ENCODE measurements around the gene KCTD20. TPM values are rescaled to one million over a fixed set of nuclear protein-coding genes. Genes with fewer than 3 reads are reported as not detected.

Gene KCTD20
- total RNA-seq, 2 experiments from 2014 or later = 73.6 to 84.6 TPM

- ChIA-PET CTCF (ENCODE audit: unreplicated experiment) (no interaction called here), POLR2A (interaction anchor here (0.6 to 0.8 kb wide), 2 partner anchors 25 to 67 kb away, joined by 3 read pairs; no protein-coding TSS in a partner anchor)
- H3K4me1 ChIP-seq (ENCODE audit: insufficient read depth, low read length, poor library complexity, severe bottlenecking) = no peaks in the 10 kb centered on the region
- no peak for DNase-seq (ENCODE audit: low spot score)
- no peak overlapping the region for H2AFZ ChIP-seq (ENCODE audit: low read length)
- no peak for TF ChIP-seq EZH2phosphoT487 (IDR thresholded peaks at IDR 0.05; ENCODE audit: borderline replicate concordance, low read depth, low read length)
- TF ChIP-seq, protein P1, sequence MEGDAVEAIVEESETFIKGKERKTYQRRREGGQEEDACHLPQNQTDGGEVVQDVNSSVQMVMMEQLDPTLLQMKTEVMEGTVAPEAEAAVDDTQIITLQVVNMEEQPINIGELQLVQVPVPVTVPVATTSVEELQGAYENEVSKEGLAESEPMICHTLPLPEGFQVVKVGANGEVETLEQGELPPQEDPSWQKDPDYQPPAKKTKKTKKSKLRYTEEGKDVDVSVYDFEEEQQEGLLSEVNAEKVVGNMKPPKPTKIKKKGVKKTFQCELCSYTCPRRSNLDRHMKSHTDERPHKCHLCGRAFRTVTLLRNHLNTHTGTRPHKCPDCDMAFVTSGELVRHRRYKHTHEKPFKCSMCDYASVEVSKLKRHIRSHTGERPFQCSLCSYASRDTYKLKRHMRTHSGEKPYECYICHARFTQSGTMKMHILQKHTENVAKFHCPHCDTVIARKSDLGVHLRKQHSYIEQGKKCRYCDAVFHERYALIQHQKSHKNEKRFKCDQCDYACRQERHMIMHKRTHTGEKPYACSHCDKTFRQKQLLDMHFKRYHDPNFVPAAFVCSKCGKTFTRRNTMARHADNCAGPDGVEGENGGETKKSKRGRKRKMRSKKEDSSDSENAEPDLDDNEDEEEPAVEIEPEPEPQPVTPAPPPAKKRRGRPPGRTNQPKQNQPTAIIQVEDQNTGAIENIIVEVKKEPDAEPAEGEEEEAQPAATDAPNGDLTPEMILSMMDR (conservative IDR thresholded peaks at IDR 0.05; ENCODE audit: low read length) = no peak
- H3K27ac ChIP-seq (ENCODE audit: low read depth, low read length, poor library complexity, severe bottlenecking) = no peak overlapping the region
- intact Hi-C loops (cut with micrococcal nuclease; ENCODE audit: unreplicated experiment) = no loop called here
- H3K36me3 ChIP-seq (ENCODE audit: insufficient read depth, low read length) = peaks cover 99% of the 10 kb centered on the region
- no peaks in the 10 kb centered on the region for H4K20me1 ChIP-seq (ENCODE audit: insufficient read depth, low read length)
- H3K9me2 ChIP-seq (ENCODE audit: insufficient read depth, low read length) = no peaks in the 10 kb centered on the region
- H3K79me2 ChIP-seq (ENCODE audit: insufficient read depth, low read depth, low read length) = no peaks in the 10 kb centered on the region
- no peak overlapping the region for H3K4me2 ChIP-seq (ENCODE audit: low read length)
- peaks cover 4% of the 10 kb centered on the region; the same call in 1 of the 2 replicates for H3K9me3 ChIP-seq (ENCODE audit: low read length)
- BruUV-seq (replicated peaks) = no TSS peak
- no peak overlapping the region for H3K4me3 ChIP-seq (ENCODE audit: low read depth, low read length, poor library complexity, severe bottlenecking)
Observed at GRCh38 chr6:36514554-36515456, 72.0 kb downstream of the KCTD20 start.

DNA sequence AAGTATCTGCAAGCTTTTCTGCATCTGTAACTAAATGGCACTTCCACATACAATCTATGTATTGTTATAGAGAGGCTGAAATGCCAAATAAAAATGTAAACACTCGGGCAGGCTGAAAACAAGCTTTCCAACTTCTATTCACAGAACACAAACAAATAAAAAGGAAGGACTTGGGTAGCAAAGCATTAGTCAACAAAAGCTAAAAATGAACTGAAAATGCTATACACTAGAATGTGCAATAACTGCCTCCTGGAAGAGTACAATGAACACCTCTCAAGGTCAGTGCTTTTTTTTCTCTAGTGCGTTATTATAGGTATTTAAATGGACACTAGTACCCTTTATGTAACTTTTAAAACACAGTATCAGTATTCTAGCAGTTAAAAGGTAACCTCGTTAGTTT, 73.0 kb downstream of the KCTD20 start:
- no TSS peak for BruUV-seq (replicated peaks)
- ChIA-PET CTCF (ENCODE audit: unreplicated experiment) (no interaction called here), POLR2A (interaction anchor here (0.8 to 1.5 kb wide), 3 partner anchors 15 to 61 kb away, joined by 3 read pairs; no protein-coding TSS in a partner anchor)
- H2AFZ ChIP-seq (ENCODE audit: low read length) = no peak overlapping the region
- no peak overlapping the region for H3K27ac ChIP-seq (ENCODE audit: low read depth, low read length, poor library complexity, severe bottlenecking)
- no peaks in the 10 kb centered on the region for H3K9me2 ChIP-seq (ENCODE audit: insufficient read depth, low read length)
- H3K9me3 ChIP-seq (ENCODE audit: low read length) = no peaks in the 10 kb centered on the region
- no peak for TF ChIP-seq EZH2phosphoT487 (IDR thresholded peaks at IDR 0.05; ENCODE audit: borderline replicate concordance, low read depth, low read length)
- TF ChIP-seq, protein P1 (conservative IDR thresholded peaks at IDR 0.05; ENCODE audit: low read length) = no peak
- H3K4me3 ChIP-seq (ENCODE audit: low read depth, low read length, poor library complexity, severe bottlenecking) = no peak overlapping the region
- no peaks in the 10 kb centered on the region for H3K79me2 ChIP-seq (ENCODE audit: insufficient read depth, low read depth, low read length)
- no peaks in the 10 kb centered on the region for H4K20me1 ChIP-seq (ENCODE audit: insufficient read depth, low read length)
- H3K36me3 ChIP-seq (ENCODE audit: insufficient read depth, low read length) = peaks cover 99% of the 10 kb centered on the region
- no peaks in the 10 kb centered on the region for H3K4me1 ChIP-seq (ENCODE audit: insufficient read depth, low read length, poor library complexity, severe bottlenecking)
- no peak for DNase-seq (ENCODE audit: low spot score)
- intact Hi-C loops (cut with micrococcal nuclease; ENCODE audit: unreplicated experiment) = no loop called here
- H3K4me2 ChIP-seq (ENCODE audit: low read length) = no peak overlapping the region

- Histone ChIP-seq H3K36me3 (ENCODE audit: insufficient read depth, low read length) (peaks cover 99% of the 10 kb centered on the region), H4K20me1 (ENCODE audit: insufficient read depth, low read length) (no peaks in the 10 kb centered on the region), H3K4me2 (ENCODE audit: low read length) (no peak overlapping the region), H3K79me2 (ENCODE audit: insufficient read depth, low read depth, low read length) (no peaks in the 10 kb centered on the region), H3K27ac (ENCODE audit: low read depth, low read length, poor library complexity, severe bottlenecking) (no peak overlapping the region), H3K9me2 (ENCODE audit: insufficient read depth, low read length) (no peaks in the 10 kb centered on the region), H3K4me3 (ENCODE audit: low read depth, low read length, poor library complexity, severe bottlenecking) (no peak overlapping the region), H3K4me1 (ENCODE audit: insufficient read depth, low read length, poor library complexity, severe bottlenecking) (no peaks in the 10 kb centered on the region), H2AFZ (ENCODE audit: low read length) (no peak overlapping the region), H3K9me3 (ENCODE audit: low read length) (no peaks in the 10 kb centered on the region)
- DNase-seq (ENCODE audit: low spot score) = no peak
- POLR2A ChIA-PET = interaction anchor here (0.5 to 1.5 kb wide), 3 partner anchors 8 to 172 kb away, joined by 3 to 4 read pairs (median 3); no protein-coding TSS in a partner anchor
- intact Hi-C loops (cut with micrococcal nuclease; ENCODE audit: unreplicated experiment) = no loop called here
- TF ChIP-seq, protein P1 (conservative IDR thresholded peaks at IDR 0.05; ENCODE audit: low read length) = no peak
- TF ChIP-seq EZH2phosphoT487 (IDR thresholded peaks at IDR 0.05; ENCODE audit: borderline replicate concordance, low read depth, low read length) = no peak
- CTCF ChIA-PET (ENCODE audit: unreplicated experiment) = no interaction called here
- BruUV-seq (replicated peaks) = no TSS peak
Observed at GRCh38 chr6:36516559-36516958, 73.8 kb downstream of the KCTD20 start.

Measured in OCI-LY7 (cell line).